Bronchial epithelial cell (primary cell): ENCODE data around the gene PREX1. TPM values are rescaled to one million over a fixed set of nuclear protein-coding genes. Genes with fewer than 3 reads are reported as not detected.

Experiments
- DNase-seq: peaks from one replicate; pipeline ENCODE4 v3.0.0-alpha.2; 2010; ENCODE audit warnings: low read depth
- FAIRE-seq: peaks from 2 replicates; lab custom pipeline; 2011; peaks lifted over from hg19 to GRCh38; lab: Jason Lieb, UNC
- H3K27me3 ChIP-seq: 2 replicates; pipeline ENCODE4 v1.5.1; 2011; ENCODE audit warnings: low read length; ENCODE audit not compliant: control insufficient read depth, insufficient read depth
- H3K36me3 ChIP-seq: 2 replicates; pipeline ENCODE4 v1.5.1; 2011; ENCODE audit warnings: low read length; ENCODE audit not compliant: control insufficient read depth, insufficient read depth
- H3K4me3 ChIP-seq: 2 replicates; pipeline ENCODE4 v1.5.1; 2011; ENCODE audit warnings: mild to moderate bottlenecking, low read depth, low read length, control low read depth
- total RNA-seq: library from RNA; depleted of rRNA; stranded (reverse); fragments of >200 nt; gene quantifications from 2 replicates; pipeline ENCODE4 v1.2.1, GENCODE V29; 2014
- TF ChIP-seq, protein P1 (sequence below): IDR thresholded peaks from 2 replicates; pipeline ENCODE4 v1.5.1; 2011; ENCODE audit warnings: mild to moderate bottlenecking, moderate library complexity, low read length, control low read depth, inconsistent platforms; ENCODE audit not compliant: insufficient read depth, severe bottlenecking

The PREX1 gene
- total RNA-seq, 1 donor from 2014 or later, result under 0.01 TPM

DNA sequence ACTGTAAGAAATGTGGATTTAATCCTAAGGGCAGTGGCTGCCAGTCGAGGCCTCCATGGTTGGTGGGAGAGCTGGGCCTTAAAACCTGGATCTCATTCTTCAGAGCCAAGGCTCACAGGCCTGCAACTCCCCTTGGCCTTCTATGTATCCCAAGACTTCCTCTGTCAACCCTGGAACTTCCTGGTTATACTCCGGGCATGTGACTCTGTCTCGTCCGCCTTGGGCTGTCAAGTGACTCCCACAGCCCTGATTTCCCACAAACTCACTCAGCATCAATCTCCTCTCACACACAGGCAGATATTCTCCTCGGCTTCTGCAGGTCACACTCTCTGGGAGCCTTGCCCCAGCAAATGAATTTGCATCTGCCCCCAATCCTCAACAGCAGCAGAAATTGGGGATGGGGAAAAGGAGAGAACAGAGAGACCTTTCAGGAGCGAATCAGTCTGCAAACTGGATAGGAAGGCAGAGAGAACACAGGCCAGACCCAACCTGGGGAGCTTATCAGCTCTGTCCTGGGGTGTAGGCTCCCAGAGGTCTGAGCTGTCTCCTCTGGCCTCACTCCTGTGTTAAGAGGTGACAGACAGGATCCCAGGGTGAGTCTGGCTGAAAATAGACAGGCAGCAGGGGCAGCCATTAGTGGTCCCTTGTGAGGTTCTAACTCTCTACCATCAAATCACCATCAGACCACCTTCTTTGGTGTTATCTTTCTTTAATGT, 30.4 kb upstream of the PREX1 start:
- H3K36me3 ChIP-seq, result no peaks in the 10 kb centered on the region
- peaks cover 2% of the 10 kb centered on the region for H3K27me3 ChIP-seq
- DNase-seq (no peak), FAIRE-seq (no peak)
- no peak overlapping the region for H3K4me3 ChIP-seq
- TF ChIP-seq, protein P1, sequence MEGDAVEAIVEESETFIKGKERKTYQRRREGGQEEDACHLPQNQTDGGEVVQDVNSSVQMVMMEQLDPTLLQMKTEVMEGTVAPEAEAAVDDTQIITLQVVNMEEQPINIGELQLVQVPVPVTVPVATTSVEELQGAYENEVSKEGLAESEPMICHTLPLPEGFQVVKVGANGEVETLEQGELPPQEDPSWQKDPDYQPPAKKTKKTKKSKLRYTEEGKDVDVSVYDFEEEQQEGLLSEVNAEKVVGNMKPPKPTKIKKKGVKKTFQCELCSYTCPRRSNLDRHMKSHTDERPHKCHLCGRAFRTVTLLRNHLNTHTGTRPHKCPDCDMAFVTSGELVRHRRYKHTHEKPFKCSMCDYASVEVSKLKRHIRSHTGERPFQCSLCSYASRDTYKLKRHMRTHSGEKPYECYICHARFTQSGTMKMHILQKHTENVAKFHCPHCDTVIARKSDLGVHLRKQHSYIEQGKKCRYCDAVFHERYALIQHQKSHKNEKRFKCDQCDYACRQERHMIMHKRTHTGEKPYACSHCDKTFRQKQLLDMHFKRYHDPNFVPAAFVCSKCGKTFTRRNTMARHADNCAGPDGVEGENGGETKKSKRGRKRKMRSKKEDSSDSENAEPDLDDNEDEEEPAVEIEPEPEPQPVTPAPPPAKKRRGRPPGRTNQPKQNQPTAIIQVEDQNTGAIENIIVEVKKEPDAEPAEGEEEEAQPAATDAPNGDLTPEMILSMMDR, result no peak

DNA sequence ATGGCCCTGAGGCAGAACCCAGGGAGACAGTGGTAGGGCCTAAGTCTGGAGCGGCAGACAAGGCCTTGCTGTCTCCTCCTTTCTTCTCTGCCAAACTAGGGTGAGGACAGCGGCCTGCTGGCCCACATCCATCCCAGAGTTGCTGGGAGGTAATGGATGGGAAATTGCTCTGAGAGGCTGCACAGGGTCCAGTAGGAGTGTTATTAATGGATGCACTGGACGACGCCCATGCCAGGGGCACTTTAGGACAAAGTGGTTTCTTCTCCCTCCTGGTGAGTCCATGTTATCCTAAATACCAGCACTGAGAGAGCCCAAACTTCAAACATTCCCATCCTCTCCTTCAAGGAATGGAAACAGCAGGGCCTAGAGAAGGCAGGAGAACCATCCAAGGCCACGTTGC, 28.3 kb upstream of the PREX1 start:
- TF ChIP-seq, protein P1, result no peak
- FAIRE-seq (no peak), DNase-seq (no peak)
- Histone ChIP-seq H3K36me3 (no peaks in the 10 kb centered on the region), H3K27me3 (peaks cover 2% of the 10 kb centered on the region), H3K4me3 (no peak overlapping the region)

DNA sequence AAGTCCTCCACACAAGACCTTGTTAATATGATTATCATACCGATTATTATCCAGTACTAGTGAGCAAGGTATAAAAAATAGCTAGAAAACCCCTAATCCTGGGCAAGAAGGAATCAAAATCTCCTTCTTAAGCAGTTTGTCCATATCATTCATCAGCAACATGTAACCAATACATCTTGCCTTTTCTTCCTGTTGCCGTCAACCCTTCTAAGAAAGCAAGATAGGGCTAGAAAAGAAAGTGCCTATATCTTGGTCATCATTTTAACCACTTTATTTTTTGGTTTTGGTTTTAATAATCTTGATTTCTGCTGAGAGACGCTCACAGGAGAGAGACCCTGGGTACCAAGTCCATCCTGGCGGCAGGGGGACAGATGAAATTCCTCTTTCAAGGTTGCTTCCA, 27.2 kb upstream of the PREX1 start:
- TF ChIP-seq, protein P1, result no peak
- no peak for FAIRE-seq
- Histone ChIP-seq H3K27me3 (peaks cover 2% of the 10 kb centered on the region), H3K36me3 (no peaks in the 10 kb centered on the region), H3K4me3 (no peak overlapping the region)
- DNase-seq, result no peak

DNA sequence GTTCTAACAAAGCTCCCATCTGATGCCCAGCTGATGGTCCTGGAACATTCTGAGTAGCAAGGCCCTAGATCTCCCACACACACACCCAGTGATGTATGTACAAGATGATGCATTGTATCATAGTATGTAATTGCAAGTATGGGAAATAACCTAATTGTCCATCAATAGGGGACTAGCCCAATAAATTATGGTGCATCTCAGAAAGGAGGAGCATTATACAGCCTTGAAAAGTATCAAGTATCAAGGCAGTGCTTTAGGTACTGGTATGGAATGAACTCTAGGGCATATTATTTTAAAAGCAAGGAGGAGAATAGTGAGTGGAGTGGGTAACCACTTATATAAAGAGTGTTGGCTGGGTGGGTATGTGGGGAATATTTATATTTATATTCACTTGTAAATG, 24.8 kb upstream of the PREX1 start:
- no peaks in the 10 kb centered on the region for H3K27me3 ChIP-seq

DNA sequence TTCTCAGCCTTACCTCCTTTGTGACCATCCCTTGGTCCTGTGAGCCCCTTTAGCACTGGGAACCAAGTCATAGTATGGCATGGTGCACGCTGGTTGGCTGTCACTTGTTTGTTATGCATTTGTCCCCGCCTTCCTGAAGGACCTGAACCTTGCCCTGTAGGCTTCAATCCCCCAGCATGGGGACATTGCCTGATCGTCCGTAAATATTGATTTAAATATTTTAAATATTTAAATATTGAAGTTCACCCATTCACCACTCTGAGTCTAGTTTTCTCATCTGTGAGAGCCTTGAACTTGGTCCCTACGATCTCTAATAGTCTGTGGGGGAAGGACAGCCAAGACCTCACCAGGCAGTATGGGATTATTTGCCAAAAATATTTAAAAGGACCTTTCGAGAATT, 23.8 kb upstream of the PREX1 start:
- FAIRE-seq (no peak), DNase-seq (no peak)
- TF ChIP-seq, protein P1, result no peak
- H3K36me3 ChIP-seq, result no peaks in the 10 kb centered on the region
- no peak overlapping the region for H3K4me3 ChIP-seq
- H3K27me3 ChIP-seq, result no peaks in the 10 kb centered on the region

More for the DNA sequence above, 24.8 kb upstream of the PREX1 start:
- Histone ChIP-seq H3K36me3 (no peaks in the 10 kb centered on the region), H3K4me3 (no peak overlapping the region)
- TF ChIP-seq, protein P1, result no peak
- DNase-seq, result no peak
- FAIRE-seq, result no peak

DNA sequence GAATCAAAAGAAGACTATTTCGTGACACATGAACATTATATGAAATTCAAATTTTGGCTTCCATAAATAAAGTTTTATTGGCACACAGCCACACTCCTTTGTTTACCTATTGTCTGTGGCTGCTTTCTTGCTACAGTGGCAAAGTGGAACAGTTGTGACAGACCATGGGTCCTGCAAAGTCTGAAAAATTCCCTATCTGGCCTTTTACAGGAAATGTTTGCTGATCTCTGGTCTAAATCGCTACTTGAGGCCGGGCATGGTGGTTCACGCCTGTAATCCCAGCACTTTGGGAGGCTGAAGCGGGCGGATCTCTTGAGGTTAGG, 23.1 kb upstream of the PREX1 start:
- no peaks in the 10 kb centered on the region for H3K27me3 ChIP-seq
- DNase-seq (no peak), FAIRE-seq (no peak)
- no peaks in the 10 kb centered on the region for H3K36me3 ChIP-seq
- no peak overlapping the region for H3K4me3 ChIP-seq
- TF ChIP-seq, protein P1, result no peak
